GM12865 (cell line): ENCODE measurements around the gene MLLT10.
"Not testable (repeated sequence)": the region's sequence is repeated elsewhere in the genome, so short reads cannot be mapped to it uniquely, and the experiment has no call there.

Experiments used
- DNase-seq: peaks from one replicate; pipeline ENCODE4 v3.0.0; 2010; ENCODE audit warnings: low read depth
- H3K4me3 ChIP-seq: 2 replicates; pipeline ENCODE4 v1.5.1; 2011; ENCODE audit warnings: mild to moderate bottlenecking, low read depth, low read length, control low read depth
- CTCF ChIP-seq: IDR thresholded peaks from 2 replicates; pipeline ENCODE4 v1.5.1; 2011; ENCODE audit warnings: low read length, control low read depth, low read depth, inconsistent platforms; ENCODE audit not compliant: insufficient read depth; ENCODE audit errors: missing control alignments

Gene MLLT10

GRCh38 chr10:21579291-21579690, 45.3 kb downstream of the MLLT10 start:
- TF ChIP-seq CTCF, result no peak

GRCh38 chr10:21581421-21581834, 47.4 kb downstream of the MLLT10 start:
- peak overlapping the region; percentile 34 for H3K4me3 ChIP-seq
- DNase-seq, result peak; percentile 81

More at GRCh38 chr10:21579291-21579690, 45.3 kb downstream of the MLLT10 start:
- peak; percentile 45 for DNase-seq
- no peak overlapping the region for H3K4me3 ChIP-seq

DNA sequence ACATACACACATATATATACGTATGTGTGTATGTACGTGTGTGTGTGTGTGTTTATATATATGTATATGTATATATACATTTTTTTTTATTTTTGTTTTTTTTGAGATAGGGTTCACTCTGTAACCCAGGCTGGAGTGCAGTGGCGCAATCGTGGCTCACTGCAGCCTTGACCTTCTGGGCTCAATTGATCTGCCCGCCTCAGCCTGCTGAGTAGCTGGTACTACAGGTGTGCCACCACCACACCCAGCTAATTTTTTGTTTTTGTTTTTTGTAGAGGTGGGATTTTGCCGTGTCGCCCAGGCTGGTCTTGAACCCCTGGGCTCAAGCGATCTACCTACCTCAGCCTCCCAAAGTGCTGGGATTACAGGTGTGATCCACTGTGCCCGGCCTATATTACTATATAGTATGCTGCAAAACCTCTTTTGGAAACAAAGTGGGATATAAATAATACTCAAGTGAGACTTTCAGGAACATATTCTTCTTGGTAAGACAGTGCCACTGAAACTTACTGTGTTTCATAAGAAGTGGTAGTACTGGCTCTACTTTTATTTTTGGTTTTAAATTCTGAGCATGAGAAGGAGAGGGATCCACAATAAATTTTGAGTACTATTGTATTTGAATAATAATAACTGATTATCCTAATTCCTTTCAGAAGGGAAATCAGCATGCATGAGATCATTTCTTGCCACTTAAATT, 51.0 kb downstream of the MLLT10 start:
- no peak overlapping the region for H3K4me3 ChIP-seq
- peak; percentile 28 for DNase-seq
- no peak for TF ChIP-seq CTCF

GRCh38 chr10:21587391-21587790, 53.4 kb downstream of the MLLT10 start:
- H3K4me3 ChIP-seq, result no peak overlapping the region
- TF ChIP-seq CTCF, result no peak
- no peak for DNase-seq

- not testable (repeated sequence) for DNase-seq, H3K4me3 ChIP-seq
Observed at GRCh38 chr10:21588159-21588558, 54.1 kb downstream of the MLLT10 start.

GRCh38 chr10:21593986-21594385, 60.0 kb downstream of the MLLT10 start:
- TF ChIP-seq CTCF, result no peak
- DNase-seq, result peak; percentile 5
- no peak overlapping the region for H3K4me3 ChIP-seq

DNA sequence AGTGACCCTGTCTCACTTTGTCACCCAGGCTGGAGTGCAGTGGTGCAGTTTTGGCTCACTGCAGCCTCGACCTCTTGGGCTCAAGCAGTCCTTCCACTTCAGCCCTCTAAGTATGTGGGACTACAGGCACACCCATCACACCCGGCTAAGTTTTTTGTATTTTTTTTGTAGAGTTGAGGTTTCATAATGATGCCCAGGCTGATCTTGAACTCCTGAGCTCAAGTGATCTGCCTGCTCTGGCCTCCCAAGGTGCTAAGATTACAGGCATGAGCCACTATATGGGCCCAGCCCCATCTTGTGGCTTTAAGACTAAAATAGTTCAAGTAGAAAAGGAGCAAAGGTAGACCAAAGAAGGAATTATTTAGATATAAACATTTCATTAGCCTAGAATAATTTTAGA, 65.5 kb downstream of the MLLT10 start:
- no peak for TF ChIP-seq CTCF
- DNase-seq, result peak; percentile 16
- no peak overlapping the region for H3K4me3 ChIP-seq

DNA sequence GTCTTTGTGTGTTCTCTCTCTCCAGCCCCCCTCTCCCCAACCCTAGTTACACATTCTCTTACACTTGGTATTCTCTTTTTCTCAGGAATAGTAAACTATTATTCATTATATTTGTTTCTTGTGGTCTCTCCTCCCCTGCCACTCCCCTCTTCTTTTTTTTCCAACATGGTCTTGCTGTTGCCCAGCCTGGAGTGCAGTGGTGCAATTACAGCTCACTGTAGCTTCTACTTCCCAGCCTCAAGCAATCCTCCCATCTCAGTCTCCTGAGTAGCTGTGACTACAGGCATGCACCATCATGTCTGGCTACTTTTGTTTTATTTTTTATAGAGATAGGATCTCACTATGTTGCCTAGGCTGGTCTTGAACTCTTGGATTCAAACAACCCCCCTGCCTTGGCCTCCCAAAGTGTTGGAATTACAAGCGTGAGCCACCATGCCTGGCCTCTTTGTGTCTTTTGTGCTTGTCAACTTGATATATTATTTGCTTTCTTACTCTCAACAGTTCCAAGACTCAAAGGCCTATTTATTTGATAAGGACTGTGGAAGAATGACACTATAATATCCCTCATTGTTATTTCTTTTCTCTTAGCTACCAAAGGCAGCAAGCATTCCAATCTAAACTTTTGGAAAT, 66.9 kb downstream of the MLLT10 start:
- H3K4me3 ChIP-seq, result no peak overlapping the region
- DNase-seq, result no peak
- no peak for TF ChIP-seq CTCF
